HG02759 (cell line): Measurements from ENCODE around the gene IFITM10.
"Not testable (repeated sequence)": the region's sequence is repeated elsewhere in the genome, so short reads cannot be mapped to it uniquely, and the experiment has no call there.

Source experiments
- ATAC-seq: cut with Tn5 transposase; IDR thresholded peaks from one replicate; pipeline ENCODE4 v1.9.1; 2021; ENCODE audit warnings: mild to moderate bottlenecking, moderate library complexity; ENCODE audit not compliant: unreplicated experiment

IFITM10 gene

GRCh38 chr11:1778141-1778911, 27.9 kb upstream of the IFITM10 start:
- no peak for ATAC-seq

GRCh38 chr11:1777737-1778136, 27.3 kb upstream of the IFITM10 start:
- no peak for ATAC-seq

GRCh38 chr11:1776944-1777715, 26.7 kb upstream of the IFITM10 start:
- ATAC-seq = no peak

- ATAC-seq = no peak
These were observed 26.0 kb upstream of the IFITM10 start for GRCh38 chr11:1776331-1776851.

- ATAC-seq = no peak
These were observed 24.5 kb upstream of the IFITM10 start for GRCh38 chr11:1774886-1775285.

- ATAC-seq = no peak
These were observed 23.7 kb upstream of the IFITM10 start for GRCh38 chr11:1773994-1774550.

GRCh38 chr11:1773131-1773993, 23.0 kb upstream of the IFITM10 start:
- ATAC-seq = no peak

- ATAC-seq = no peak
These were observed 22.1 kb upstream of the IFITM10 start for GRCh38 chr11:1772270-1773130.

- no peak for ATAC-seq
These were observed 21.3 kb upstream of the IFITM10 start for GRCh38 chr11:1771700-1772099.

- no peak for ATAC-seq
These were observed 20.9 kb upstream of the IFITM10 start for GRCh38 chr11:1771273-1771672.

- no peak for ATAC-seq
These were observed 20.1 kb upstream of the IFITM10 start for GRCh38 chr11:1770528-1770927.

GRCh38 chr11:1770061-1770460, 19.7 kb upstream of the IFITM10 start:
- ATAC-seq = no peak

GRCh38 chr11:1769304-1769936, 19.0 kb upstream of the IFITM10 start:
- not testable (repeated sequence) for ATAC-seq

- no peak for ATAC-seq
These were observed 17.7 kb upstream of the IFITM10 start for GRCh38 chr11:1768141-1768469.

GRCh38 chr11:1767399-1768140, 17.2 kb upstream of the IFITM10 start:
- no peak for ATAC-seq

- no peak for ATAC-seq
These were observed 16.5 kb upstream of the IFITM10 start for GRCh38 chr11:1766719-1767398.

GRCh38 chr11:1765871-1766718, 15.7 kb upstream of the IFITM10 start:
- no peak for ATAC-seq
